Measurements from ENCODE around the gene SPTBN2.

- TF ChIP-seq CTCF (IDR thresholded peaks at IDR 0.05) (no peak), POLR2A (IDR thresholded peaks at IDR 0.05) (no peak)
These were observed 7.1 kb downstream of the SPTBN2 start for GRCh38 chr11:66721939-66722338.

All from testis (tissue), 2 donors.